Osteocyte (in vitro differentiated cells): ENCODE data around the gene FAM20C. TPM values are rescaled to one million over a fixed set of nuclear protein-coding genes. Genes with fewer than 3 reads are reported as not detected.
"Not testable (repeated sequence)": the region's sequence is repeated elsewhere in the genome, so short reads cannot be mapped to it uniquely, and the experiment has no call there.

Experiments
- DNase-seq: peaks from one replicate; pipeline ENCODE4 v3.0.0; 2021; ENCODE audit warnings: mixed read lengths; ENCODE audit not compliant: unreplicated experiment; ENCODE audit errors: extremely low spot score
- H3K27ac Mint-ChIP-seq: one replicate; pipeline ENCODE4 v1.8.0; 2021; ENCODE audit warnings: mild to moderate bottlenecking, mixed read lengths; ENCODE audit not compliant: unreplicated experiment
- H3K27me3 Mint-ChIP-seq: one replicate; pipeline ENCODE4 v1.8.0; 2021; ENCODE audit warnings: mixed read lengths; ENCODE audit not compliant: unreplicated experiment
- H3K36me3 Mint-ChIP-seq: one replicate; pipeline ENCODE4 v1.8.0; 2021; ENCODE audit warnings: mixed read lengths; ENCODE audit not compliant: unreplicated experiment
- H3K4me1 Mint-ChIP-seq: one replicate; pipeline ENCODE4 v1.8.0; 2021; ENCODE audit warnings: mixed read lengths; ENCODE audit not compliant: unreplicated experiment
- H3K4me3 Mint-ChIP-seq: one replicate; pipeline ENCODE4 v1.8.0; 2021; ENCODE audit warnings: mild to moderate bottlenecking, moderate library complexity, mixed read lengths; ENCODE audit not compliant: unreplicated experiment
- H3K9me3 Mint-ChIP-seq: one replicate; pipeline ENCODE4 v1.8.0; 2021; ENCODE audit warnings: mixed read lengths; ENCODE audit not compliant: unreplicated experiment
- total RNA-seq: library from RNA; stranded (reverse); gene quantifications from 2 replicates; pipeline ENCODE4 v1.2.1, GENCODE V29; 2021
- TF ChIP-seq, protein P1 (sequence below): fragments of 200-600 bp; sonication (generic); IDR thresholded peaks from 2 replicates; pipeline ENCODE4 v1.5.0; 2021; ENCODE audit warnings: antibody characterized with exemption, mild to moderate bottlenecking, moderate library complexity

Gene FAM20C
- total RNA-seq, 1 donor from 2014 or later, result 143 TPM

DNA sequence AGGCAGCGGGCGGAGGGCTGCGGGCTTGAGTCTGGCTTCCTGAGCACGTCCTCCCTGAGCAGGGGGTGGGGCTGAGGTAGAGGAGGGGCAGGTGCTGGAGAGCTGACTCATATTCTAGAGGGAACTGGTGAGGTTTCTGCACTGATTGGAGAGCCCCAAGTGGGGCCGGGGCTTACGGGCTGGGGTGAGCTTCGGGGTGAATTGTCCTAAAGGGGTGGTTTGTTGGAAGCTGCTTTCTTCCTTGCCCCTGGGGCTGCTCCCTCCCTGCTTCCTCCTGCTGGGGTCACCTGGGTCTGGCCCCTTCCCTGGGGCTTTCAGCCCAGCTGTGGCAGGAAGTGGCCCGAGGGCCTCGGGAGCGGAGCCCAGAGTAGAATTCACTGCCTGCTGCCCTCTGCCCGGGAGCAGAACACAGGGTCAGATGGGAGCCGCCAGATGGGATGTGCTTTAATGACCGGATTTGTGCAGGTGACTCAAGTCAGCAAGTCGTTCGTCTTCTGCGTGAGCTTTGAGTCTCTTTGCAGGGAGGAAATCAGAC lies 48.6 kb downstream of the FAM20C start:
- Mint-ChIP-seq H3K4me1 (peaks cover under 1% of the 10 kb centered on the region), H3K4me3 (no peak overlapping the region), H3K9me3 (no peaks in the 10 kb centered on the region), H3K27ac (peak overlapping the region; percentile 23), H3K36me3 (no peaks in the 10 kb centered on the region), H3K27me3 (no peaks in the 10 kb centered on the region)
- TF ChIP-seq, protein P1, sequence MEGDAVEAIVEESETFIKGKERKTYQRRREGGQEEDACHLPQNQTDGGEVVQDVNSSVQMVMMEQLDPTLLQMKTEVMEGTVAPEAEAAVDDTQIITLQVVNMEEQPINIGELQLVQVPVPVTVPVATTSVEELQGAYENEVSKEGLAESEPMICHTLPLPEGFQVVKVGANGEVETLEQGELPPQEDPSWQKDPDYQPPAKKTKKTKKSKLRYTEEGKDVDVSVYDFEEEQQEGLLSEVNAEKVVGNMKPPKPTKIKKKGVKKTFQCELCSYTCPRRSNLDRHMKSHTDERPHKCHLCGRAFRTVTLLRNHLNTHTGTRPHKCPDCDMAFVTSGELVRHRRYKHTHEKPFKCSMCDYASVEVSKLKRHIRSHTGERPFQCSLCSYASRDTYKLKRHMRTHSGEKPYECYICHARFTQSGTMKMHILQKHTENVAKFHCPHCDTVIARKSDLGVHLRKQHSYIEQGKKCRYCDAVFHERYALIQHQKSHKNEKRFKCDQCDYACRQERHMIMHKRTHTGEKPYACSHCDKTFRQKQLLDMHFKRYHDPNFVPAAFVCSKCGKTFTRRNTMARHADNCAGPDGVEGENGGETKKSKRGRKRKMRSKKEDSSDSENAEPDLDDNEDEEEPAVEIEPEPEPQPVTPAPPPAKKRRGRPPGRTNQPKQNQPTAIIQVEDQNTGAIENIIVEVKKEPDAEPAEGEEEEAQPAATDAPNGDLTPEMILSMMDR, result no peak
- DNase-seq, result no peak

GRCh38 chr7:241513-241912 lies 49.1 kb downstream of the FAM20C start:
- no peak overlapping the region for H3K4me3 Mint-ChIP-seq
- peaks cover 4% of the 10 kb centered on the region for H3K36me3 Mint-ChIP-seq
- no peaks in the 10 kb centered on the region for H3K27me3 Mint-ChIP-seq
- no peaks in the 10 kb centered on the region for H3K9me3 Mint-ChIP-seq
- no peak overlapping the region for H3K27ac Mint-ChIP-seq
- TF ChIP-seq, protein P1, result no peak
- DNase-seq, result no peak
- no peaks in the 10 kb centered on the region for H3K4me1 Mint-ChIP-seq

- H3K4me3 Mint-ChIP-seq, result not testable (repeated sequence)
Measured at GRCh38 chr7:242826-243579, 50.6 kb downstream of the FAM20C start.

GRCh38 chr7:243580-243978 lies 51.2 kb downstream of the FAM20C start:
- H3K27ac Mint-ChIP-seq, H3K36me3 Mint-ChIP-seq, H3K4me3 Mint-ChIP-seq, H3K9me3 Mint-ChIP-seq, DNase-seq, H3K27me3 Mint-ChIP-seq, H3K4me1 Mint-ChIP-seq: not testable (repeated sequence)

More at GRCh38 chr7:242826-243579, 50.6 kb downstream of the FAM20C start:
- H3K27ac Mint-ChIP-seq, H3K27me3 Mint-ChIP-seq, DNase-seq, H3K9me3 Mint-ChIP-seq, H3K4me1 Mint-ChIP-seq, H3K36me3 Mint-ChIP-seq: not testable (repeated sequence)

DNA sequence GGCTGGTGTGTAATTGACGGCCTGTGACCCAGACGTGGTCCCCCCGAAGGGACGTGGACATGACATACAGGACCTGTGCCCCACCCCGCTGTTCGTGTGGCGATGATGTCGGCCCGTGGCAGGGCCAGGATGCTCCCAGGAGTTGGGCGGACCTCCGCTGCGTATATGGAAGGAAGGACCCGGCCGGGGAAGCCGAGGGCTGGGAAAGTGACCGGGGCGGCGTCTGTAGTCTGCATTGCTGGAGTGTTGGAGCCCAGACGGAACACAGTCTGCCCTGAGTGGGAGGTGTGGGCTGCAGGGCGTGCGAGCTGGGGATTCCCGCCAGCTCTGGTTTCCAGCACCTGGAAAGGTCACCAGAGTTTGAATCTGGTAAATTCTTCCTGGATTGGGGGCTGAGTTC lies 52.6 kb downstream of the FAM20C start:
- peaks cover 1% of the 10 kb centered on the region for H3K4me1 Mint-ChIP-seq
- H3K27me3 Mint-ChIP-seq, result no peaks in the 10 kb centered on the region
- H3K36me3 Mint-ChIP-seq, result peaks cover 18% of the 10 kb centered on the region
- H3K9me3 Mint-ChIP-seq, result no peaks in the 10 kb centered on the region
- no peak for DNase-seq
- TF ChIP-seq, protein P1, result no peak
- H3K27ac Mint-ChIP-seq, result no peak overlapping the region
- no peak overlapping the region for H3K4me3 Mint-ChIP-seq

DNA sequence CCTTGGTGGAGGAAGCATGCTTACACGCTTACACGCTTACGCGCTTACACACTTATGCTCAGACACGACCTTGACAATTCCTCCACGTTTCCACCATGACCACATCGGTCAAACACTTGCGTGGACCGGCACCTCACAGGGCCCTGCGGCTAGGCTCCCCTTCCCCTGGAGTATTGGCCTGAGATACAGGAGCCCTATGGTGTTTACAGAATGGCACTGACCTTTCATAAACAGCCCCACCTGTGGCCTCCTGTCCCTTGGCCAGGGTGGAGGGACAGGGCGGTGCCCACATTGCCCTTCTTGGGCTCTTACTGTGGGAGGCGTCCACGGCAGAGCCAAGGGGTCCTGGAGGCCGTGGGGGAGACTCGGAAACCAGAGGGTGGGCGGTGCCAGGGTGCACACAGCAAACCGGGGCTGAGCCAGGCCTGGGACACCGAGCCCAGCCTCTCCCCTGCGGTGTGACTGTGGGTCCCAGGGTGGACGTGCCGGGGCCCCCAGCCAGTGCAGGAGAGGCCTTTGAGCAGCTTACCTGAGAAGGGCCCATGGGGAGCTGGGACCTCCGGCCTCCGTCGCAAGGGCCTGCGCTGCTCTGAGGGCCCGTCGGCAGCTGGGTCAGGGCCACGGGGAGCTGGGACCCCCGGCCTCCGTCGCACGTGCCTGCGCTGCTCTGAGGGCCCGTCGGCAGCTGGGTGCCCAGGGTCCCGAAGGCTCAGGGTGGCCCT lies 53.4 kb downstream of the FAM20C start:
- Mint-ChIP-seq H3K4me1 (peaks cover 1% of the 10 kb centered on the region), H3K36me3 (peaks cover 21% of the 10 kb centered on the region), H3K27me3 (no peaks in the 10 kb centered on the region), H3K27ac (no peak overlapping the region), H3K9me3 (no peaks in the 10 kb centered on the region), H3K4me3 (no peak overlapping the region)
- DNase-seq, result no peak
- TF ChIP-seq, protein P1, result no peak
